Neutrophil (primary cell): ENCODE results near the gene RALY.

Source experiments
- H3K27ac ChIP-seq: fragments of 200-600 bp; sonication (generic); 2 replicates; pipeline ENCODE4 v1.5.1; 2016; ENCODE audit warnings: mild to moderate bottlenecking, moderate library complexity
- H3K27me3 ChIP-seq: fragments of 200-600 bp; sonication (generic); 2 replicates; pipeline ENCODE4 v1.6.0; 2016; ENCODE audit warnings: mild to moderate bottlenecking
- H3K36me3 ChIP-seq: fragments of 200-600 bp; sonication (generic); 2 replicates; pipeline ENCODE4 v1.5.1; 2017
- H3K4me1 ChIP-seq, 2 experiments: fragments of 200-600 bp in 1 of 2; sonication (generic) in 1 of 2; 1 replicate in 1 of 2; 2 replicates in 1 of 2; pipeline versions ENCODE4 v1.5.1 to v1.6.1; 2013 to 2016; ENCODE audit warnings: low read depth in 1 of 2, low read length in 1 of 2, mild to moderate bottlenecking in 1 of 2, moderate library complexity in 1 of 2; ENCODE audit not compliant: control insufficient read depth in 1 of 2, insufficient read depth in 1 of 2
- H3K4me3 ChIP-seq, 2 experiments: fragments of 200-600 bp in 1 of 2; sonication (generic) in 1 of 2; 1 replicate in 1 of 2; 2 replicates in 1 of 2; pipeline ENCODE4 v1.5.1; 2013 to 2016; ENCODE audit warnings: low read depth in 1 of 2, low read length in 1 of 2, mild to moderate bottlenecking in 1 of 2, moderate library complexity in 1 of 2
- H3K9me3 ChIP-seq: fragments of 200-600 bp; sonication (generic); 2 replicates; pipeline ENCODE4 v1.5.1; 2016
- CTCF ChIP-seq: fragments of 200-600 bp; sonication (generic); IDR thresholded peaks from 2 replicates; pipeline ENCODE4 v1.5.1; 2016; ENCODE audit warnings: antibody characterized with exemption

The RALY gene

GRCh38 chr20:34111702-34112599, 118.2 kb downstream of the RALY start, which contains the start of gene EIF2S2:
TSS of gene EIF2S2 (minus strand) at chr20:34112243. CDS start at chr20:34112110, 133 bp downstream.
- H3K9me3 ChIP-seq = no peaks in the 10 kb centered on the region
- TF ChIP-seq CTCF = peak; percentile 47
- peaks cover 25 to 30% of the 10 kb centered on the region in 2 experiments for H3K4me1 ChIP-seq
- peak within 1 kb of the TSS; percentile 90 for H3K27ac ChIP-seq
- no peaks in the 10 kb centered on the region for H3K27me3 ChIP-seq
- no peaks in the 10 kb centered on the region for H3K36me3 ChIP-seq
- peak within 1 kb of the TSS; percentile 96 to 97 for H3K4me3 ChIP-seq

- Histone ChIP-seq H3K4me3 (peak overlapping the region; percentile 96 to 97), H3K27me3 (no peaks in the 10 kb centered on the region), H3K27ac (peak overlapping the region; percentile 90), H3K36me3 (no peaks in the 10 kb centered on the region), H3K9me3 (no peaks in the 10 kb centered on the region), H3K4me1 (peaks cover 25 to 29% of the 10 kb centered on the region in 2 experiments)
- no peak for TF ChIP-seq CTCF
Observed at GRCh38 chr20:34112600-34113101, 118.9 kb downstream of the RALY start.

GRCh38 chr20:34114809-34115208, 121.1 kb downstream of the RALY start:
- TF ChIP-seq CTCF = no peak
- H3K9me3 ChIP-seq = no peaks in the 10 kb centered on the region
- H3K4me3 ChIP-seq = no peak overlapping the region
- H3K27ac ChIP-seq = no peak overlapping the region
- H3K36me3 ChIP-seq = no peaks in the 10 kb centered on the region
- no peaks in the 10 kb centered on the region for H3K27me3 ChIP-seq
- H3K4me1 ChIP-seq = peaks cover 22 to 25% of the 10 kb centered on the region in 2 experiments

- no peak overlapping the region for H3K4me3 ChIP-seq
- no peaks in the 10 kb centered on the region for H3K27me3 ChIP-seq
- H3K27ac ChIP-seq = no peak overlapping the region
- no peaks in the 10 kb centered on the region for H3K36me3 ChIP-seq
- H3K4me1 ChIP-seq = peaks cover 19 to 21% of the 10 kb centered on the region in 2 experiments
- no peak for TF ChIP-seq CTCF
- no peaks in the 10 kb centered on the region for H3K9me3 ChIP-seq
Observed at GRCh38 chr20:34115232-34115631, 121.5 kb downstream of the RALY start.

- no peak overlapping the region for H3K4me3 ChIP-seq
- peaks cover 3 to 5% of the 10 kb centered on the region in 2 experiments for H3K4me1 ChIP-seq
- no peak for TF ChIP-seq CTCF
- H3K27me3 ChIP-seq = no peaks in the 10 kb centered on the region
- H3K9me3 ChIP-seq = no peaks in the 10 kb centered on the region
- H3K36me3 ChIP-seq = no peaks in the 10 kb centered on the region
- no peak overlapping the region for H3K27ac ChIP-seq
Observed at GRCh38 chr20:34120213-34120612, 126.5 kb downstream of the RALY start.
